ENCODE data around the gene PDE4D.

The PDE4D gene

DNA sequence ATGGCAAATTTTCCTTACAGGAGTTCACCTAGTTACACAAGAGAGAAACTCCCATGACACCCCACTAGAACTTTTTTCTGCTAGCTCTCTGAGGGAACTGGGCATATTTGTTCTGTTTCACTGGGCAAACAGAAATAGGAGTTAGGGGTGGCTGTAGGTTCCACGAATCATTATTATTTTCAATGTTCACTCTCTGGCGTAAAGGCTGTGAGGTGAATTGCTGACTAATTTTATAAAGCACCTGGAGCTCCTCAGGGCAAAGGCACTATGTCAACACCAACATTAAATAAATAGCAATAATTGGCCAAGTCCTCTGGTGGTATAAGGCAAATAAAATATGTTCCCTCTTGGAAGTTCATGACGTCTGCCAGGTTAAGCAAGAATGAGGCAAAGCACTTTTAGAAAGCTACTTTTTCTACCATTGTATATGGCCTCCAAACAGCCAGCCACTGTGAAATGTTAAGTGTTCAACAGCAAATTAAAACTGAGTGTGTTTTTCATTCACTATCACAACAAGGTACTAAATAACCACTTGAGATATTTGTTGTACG is 344.6 kb downstream of the PDE4D start:
- DNase-seq (ENCODE audit: low read depth) = no peak

GRCh38 chr5:59547731-59548130 is 345.8 kb downstream of the PDE4D start:
- no peak for DNase-seq (ENCODE audit: low read depth)

GRCh38 chr5:59544573-59544972 is 349.0 kb downstream of the PDE4D start:
- no peak for DNase-seq (ENCODE audit: low read depth)

DNA sequence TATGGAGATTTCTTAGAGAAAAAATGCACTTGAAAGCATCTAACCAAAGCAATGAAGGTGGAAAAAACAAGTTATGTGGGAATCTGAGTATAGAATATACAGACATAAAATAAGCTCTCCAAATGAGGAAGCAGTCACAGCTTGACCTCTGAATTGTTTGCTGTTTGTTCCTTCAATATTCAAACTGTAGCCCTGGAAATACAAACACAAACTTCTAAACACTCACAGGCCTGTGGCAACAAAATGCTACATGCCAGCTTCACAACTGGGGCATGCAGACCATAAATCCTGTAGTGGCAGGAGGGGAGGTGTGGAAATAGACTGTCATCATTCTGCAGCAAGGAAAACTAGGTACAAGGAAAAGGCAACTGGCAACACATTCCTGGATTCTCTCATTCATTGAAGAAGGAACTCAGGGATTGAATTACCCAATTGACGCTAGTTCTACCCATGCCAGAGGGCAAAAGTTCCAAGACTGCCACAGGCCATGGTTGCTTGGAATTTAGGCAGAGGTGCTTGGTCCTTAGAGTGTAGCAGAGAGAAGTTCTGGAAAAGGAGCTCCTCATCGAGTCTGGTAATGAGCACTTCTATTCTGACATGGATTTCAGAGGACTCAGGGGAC is 349.6 kb downstream of the PDE4D start:
- DNase-seq (ENCODE audit: low read depth) = peak; percentile 45

GRCh38 chr5:59542851-59543820 is 350.4 kb downstream of the PDE4D start:
- DNase-seq (ENCODE audit: low read depth) = peak; percentile 40

- DNase-seq (ENCODE audit: low read depth) = no peak
Observed at GRCh38 chr5:59542306-59542705, 351.2 kb downstream of the PDE4D start.

DNA sequence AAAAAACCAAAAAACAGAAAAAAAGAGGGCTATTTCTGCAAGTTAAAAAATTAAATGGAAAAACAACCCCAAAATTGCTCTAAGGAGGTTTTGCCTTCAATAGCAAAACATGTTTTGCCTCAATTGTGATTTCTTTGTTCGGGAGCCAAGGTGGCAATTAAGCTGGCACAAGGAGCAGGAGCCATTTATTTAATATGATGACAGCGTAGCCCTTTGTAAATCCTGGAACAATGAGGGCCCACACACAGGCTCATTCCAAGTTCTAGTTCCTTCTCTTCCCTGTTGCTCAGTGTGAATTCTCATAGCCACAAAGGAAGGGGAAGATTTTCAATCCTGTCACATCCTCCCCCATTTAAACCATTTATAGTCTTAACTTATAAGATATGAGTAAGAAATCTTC is 353.2 kb downstream of the PDE4D start:
- DNase-seq (ENCODE audit: low read depth) = no peak

DNA sequence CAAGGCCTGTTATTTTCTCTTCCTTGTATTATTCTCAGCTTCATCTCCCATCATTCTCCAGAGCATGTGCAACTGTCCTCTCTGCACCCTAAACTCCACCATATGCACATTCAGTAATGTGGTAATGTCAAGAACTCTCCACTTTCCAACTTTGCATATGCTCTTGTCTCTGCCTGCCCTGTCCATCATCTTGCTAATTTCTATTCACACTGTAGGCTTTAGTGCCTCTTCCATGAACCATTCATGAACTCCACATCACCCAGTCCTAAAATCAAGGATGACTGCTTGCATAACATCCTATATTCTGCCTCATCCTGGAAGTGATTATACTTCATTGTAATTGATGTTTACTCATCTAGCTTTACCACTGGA is 354.8 kb downstream of the PDE4D start:
- no peak for DNase-seq (ENCODE audit: low read depth)

DNA sequence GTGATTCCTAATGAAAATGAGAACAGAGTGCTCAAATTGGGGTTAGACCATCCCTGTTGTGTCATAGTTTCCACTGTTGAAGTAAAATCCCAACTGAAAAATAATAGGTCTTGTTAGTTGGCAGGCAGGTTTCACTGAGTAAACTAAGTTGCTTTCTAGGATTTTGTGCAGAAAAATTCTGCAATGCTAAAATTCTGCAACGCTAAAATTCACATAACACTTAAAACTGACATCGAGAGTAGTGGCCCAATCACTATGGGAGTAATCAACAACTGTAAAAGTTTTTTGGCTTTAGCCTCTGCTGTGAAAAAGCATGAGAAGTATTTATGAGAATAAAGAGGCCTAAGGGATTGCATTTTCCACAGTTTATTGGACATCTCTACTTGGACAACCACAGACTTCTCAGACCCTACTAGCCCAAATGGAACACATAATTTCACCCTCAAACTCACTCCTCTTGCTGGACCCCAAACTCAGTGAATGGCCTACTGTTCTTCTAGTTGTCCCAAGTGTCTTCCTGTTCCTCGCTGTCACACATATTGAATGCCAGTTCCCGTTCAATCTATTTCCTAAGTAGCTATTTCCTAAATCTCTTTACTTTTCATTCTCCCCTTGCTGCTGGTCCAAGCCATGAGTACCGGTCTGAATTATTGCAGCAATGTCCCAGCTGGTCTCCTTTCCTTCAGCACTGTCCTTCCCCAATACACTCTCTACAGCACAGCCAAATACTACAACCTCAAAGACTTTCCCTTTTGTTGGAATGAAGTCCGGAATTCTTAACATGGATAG is 355.4 kb downstream of the PDE4D start:
- DNase-seq (ENCODE audit: low read depth) = no peak

GRCh38 chr5:59536875-59537274 is 356.7 kb downstream of the PDE4D start:
- DNase-seq (ENCODE audit: low read depth) = no peak

DNA sequence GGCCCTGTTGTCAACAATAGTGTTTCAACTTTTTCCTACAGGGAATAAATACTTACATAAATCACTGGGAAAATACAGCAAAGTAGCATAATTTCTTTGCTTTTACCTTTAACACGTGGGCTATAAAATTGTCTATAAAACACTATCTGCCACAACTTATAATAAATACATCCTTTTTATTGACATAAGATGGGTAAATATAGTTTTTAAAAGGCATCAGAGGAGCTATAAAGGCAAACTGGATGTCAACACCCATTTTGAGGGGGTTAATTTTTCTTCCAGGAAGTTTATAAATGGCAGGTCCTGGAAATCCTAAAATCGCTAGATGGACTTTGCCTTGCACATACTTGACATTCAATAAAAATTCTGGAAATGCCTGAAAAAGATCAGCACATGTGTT is 358.0 kb downstream of the PDE4D start:
- no peak for DNase-seq (ENCODE audit: low read depth)

DNA sequence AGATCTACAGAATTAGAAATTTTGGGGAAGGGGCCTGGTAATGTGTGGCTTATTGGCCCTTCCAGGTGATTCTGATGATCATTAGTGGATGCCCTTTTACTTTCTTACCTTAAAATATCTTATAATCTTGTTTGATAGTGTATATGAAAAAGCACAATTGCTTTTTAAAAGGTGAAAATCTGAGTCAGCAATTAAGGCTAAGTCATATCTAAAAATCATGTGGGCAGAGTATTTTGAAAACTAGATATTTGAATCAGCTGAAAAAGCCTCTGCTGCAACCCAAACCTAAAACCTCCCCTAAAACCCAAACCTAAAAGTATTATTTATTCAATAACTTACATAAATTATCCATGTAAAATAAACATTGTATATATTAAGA is 359.8 kb downstream of the PDE4D start:
- DNase-seq (ENCODE audit: low read depth) = no peak

- DNase-seq (ENCODE audit: low read depth) = no peak
Observed at GRCh38 chr5:59532979-59533729, 360.4 kb downstream of the PDE4D start.

DNA sequence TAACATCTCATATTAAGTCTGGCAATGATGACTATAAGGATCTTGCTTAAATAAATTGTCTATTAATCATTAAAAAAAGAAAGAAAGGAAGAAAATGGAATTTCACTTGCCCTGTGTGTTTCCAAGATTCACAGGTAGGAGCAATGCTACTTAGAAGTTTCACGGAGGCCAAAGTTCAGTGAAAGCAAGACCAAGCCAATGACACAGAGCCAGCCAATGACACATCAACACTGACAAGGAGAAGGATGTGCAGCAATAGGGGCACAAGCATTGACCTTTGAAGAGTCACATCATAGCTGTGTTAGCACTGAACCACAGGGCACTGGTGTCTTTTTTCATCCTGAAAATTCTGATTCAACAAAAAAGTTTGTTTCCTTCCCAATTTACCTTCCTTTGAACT is 364.3 kb downstream of the PDE4D start:
- DNase-seq (ENCODE audit: low read depth) = no peak

- DNase-seq (ENCODE audit: low read depth) = peak; percentile 15
Observed at GRCh38 chr5:59528202-59528862, 365.2 kb downstream of the PDE4D start.

DNA sequence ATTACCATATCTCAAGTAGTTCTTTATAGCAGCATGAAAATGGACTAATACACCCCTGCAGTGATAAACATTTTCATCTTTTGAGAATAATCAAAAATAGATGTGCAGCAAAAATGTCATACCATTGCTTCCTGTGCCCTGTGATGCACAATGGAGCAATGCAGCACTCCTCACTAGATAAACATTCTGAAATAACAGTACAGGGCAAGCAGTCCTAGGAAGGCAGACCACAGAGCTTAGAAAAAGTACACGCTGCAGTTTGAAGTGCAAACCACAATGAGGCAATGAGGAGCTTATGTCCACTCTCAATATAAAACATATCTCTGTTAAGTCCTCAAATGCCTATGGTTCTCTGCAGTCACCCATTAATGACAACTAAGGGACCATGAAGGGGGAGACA is 367.6 kb downstream of the PDE4D start:
- peak; percentile 92 for DNase-seq (ENCODE audit: low read depth)

- DNase-seq (ENCODE audit: low read depth) = no peak
Observed at GRCh38 chr5:59525311-59525710, 368.2 kb downstream of the PDE4D start.

DNA sequence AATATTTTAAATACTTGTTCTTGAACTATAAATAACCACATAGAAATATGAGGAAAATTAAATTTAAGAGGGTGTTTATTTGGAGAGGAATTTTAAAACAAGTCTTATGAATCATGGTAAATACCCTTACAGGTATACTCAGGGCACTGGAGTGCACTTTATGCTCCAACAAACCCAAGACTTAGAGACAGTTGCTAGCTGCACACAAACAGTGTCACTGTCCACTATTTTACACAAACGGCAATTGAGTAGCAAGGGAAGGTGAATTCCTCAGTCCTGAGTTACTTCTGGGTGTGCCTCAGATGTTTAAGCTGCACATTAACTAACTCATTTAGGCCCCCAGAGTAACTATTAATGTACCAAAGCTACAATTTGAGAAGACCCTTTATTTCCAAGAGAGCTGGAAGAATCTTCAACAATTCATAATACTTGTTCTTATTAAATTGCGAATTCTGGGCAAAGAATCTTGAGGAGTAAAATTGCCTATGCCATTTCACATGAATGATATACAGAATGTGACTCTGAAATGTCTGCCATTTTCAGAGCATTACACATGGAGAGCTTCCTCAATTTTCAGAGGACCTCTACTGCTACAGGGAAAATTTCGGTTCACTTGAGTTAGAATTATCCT is 371.2 kb downstream of the PDE4D start:
- no peak for DNase-seq (ENCODE audit: low read depth)

- DNase-seq (ENCODE audit: low read depth) = no peak
Observed at GRCh38 chr5:59521476-59521875, 372.1 kb downstream of the PDE4D start.

GRCh38 chr5:59519338-59519737 is 374.2 kb downstream of the PDE4D start:
- DNase-seq (ENCODE audit: low read depth) = no peak

Measured in amniotic epithelial cell (primary cell).